GM12892 (cell line): ENCODE data around the gene WSCD2.

Experiments
- POLR2A ChIP-seq: IDR thresholded peaks from 2 replicates; pipeline ENCODE4 v1.6.1; 2011; ENCODE audit warnings: low read depth, low read length, control low read depth
- POLR2AphosphoS5 ChIP-seq: IDR thresholded peaks from 2 replicates; pipeline ENCODE4 v1.6.1; 2011; ENCODE audit warnings: low read depth, low read length, control low read depth

GRCh38 chr12:108099073-108099472, 30.0 kb upstream of the WSCD2 start:
- no peak for TF ChIP-seq POLR2A
- TF ChIP-seq POLR2AphosphoS5 = no peak
